ENCODE measurements around the gene RADX. TPM values are rescaled to one million over a fixed set of nuclear protein-coding genes. Genes with fewer than 3 reads are reported as not detected.

RADX gene
- polyA plus RNA-seq, 3 donors, result 0.05 TPM; not detected in 2

- Histone ChIP-seq H3K36me3 (replicated peaks in 1 of 2; ENCODE audit: control insufficient read depth in 1 of 2, insufficient read depth in 2 of 2, low read length in 2 of 2) (no peaks in the 10 kb centered on the region), H3K27me3 (ENCODE audit: control insufficient read depth in 2 of 2, insufficient read depth in 2 of 2, low read length in 2 of 2) (no peaks in the 10 kb centered on the region), H3K4me3 (replicated peaks in 1 of 3; ENCODE audit: low read depth in 2 of 3, low read length in 3 of 3) (no peak overlapping the region), H3K79me2 (ENCODE audit: insufficient read depth, low read length) (no peaks in the 10 kb centered on the region), H3K4me2 (replicated peaks; ENCODE audit: extremely low read depth, low read length, poor library complexity, severe bottlenecking) (no peak overlapping the region), H3K9me3 (replicated peaks in 1 of 2; ENCODE audit: control insufficient read depth in 1 of 2, insufficient read depth in 1 of 2, low read length in 2 of 2) (no peaks in the 10 kb centered on the region), H3K4me1 (ENCODE audit: control insufficient read depth in 1 of 2, insufficient read depth in 2 of 2, low read length in 2 of 2) (no peaks in the 10 kb centered on the region), H2AFZ (ENCODE audit: insufficient read depth, low read depth, low read length, poor library complexity, severe bottlenecking) (no peak overlapping the region), H3K27ac (ENCODE audit: low read depth in 1 of 2, low read length in 2 of 2) (no peak overlapping the region), H4K20me1 (ENCODE audit: insufficient read depth, low read length) (no peaks in the 10 kb centered on the region), H3K9ac (ENCODE audit: insufficient read depth, low read length, poor library complexity, severe bottlenecking) (no peak overlapping the region)
- intact Hi-C loops (cut with micrococcal nuclease), result no loop called here
- peaks cover 0 to 6% (median 2%) of the 10 kb centered on the region in 7 donors for H3K9me3 Mint-ChIP-seq
- H3K27me3 Mint-ChIP-seq (ENCODE audit: low read depth in 3 of 3), result peaks cover 0 to 9% (median 1%) of the 10 kb centered on the region in 3 donors
- H3K4me3 Mint-ChIP-seq, result no peak overlapping the region
- DNase-seq, result no peak
- TF ChIP-seq, protein P1, sequence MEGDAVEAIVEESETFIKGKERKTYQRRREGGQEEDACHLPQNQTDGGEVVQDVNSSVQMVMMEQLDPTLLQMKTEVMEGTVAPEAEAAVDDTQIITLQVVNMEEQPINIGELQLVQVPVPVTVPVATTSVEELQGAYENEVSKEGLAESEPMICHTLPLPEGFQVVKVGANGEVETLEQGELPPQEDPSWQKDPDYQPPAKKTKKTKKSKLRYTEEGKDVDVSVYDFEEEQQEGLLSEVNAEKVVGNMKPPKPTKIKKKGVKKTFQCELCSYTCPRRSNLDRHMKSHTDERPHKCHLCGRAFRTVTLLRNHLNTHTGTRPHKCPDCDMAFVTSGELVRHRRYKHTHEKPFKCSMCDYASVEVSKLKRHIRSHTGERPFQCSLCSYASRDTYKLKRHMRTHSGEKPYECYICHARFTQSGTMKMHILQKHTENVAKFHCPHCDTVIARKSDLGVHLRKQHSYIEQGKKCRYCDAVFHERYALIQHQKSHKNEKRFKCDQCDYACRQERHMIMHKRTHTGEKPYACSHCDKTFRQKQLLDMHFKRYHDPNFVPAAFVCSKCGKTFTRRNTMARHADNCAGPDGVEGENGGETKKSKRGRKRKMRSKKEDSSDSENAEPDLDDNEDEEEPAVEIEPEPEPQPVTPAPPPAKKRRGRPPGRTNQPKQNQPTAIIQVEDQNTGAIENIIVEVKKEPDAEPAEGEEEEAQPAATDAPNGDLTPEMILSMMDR (IDR thresholded peaks at IDR 0.05), result no peak
- H3K36me3 Mint-ChIP-seq, result no peaks in the 10 kb centered on the region
- H3K27ac Mint-ChIP-seq, result no peak overlapping the region
- no CpG with 5 or more reads among the region's 2 CpGs for WGBS (ENCODE audit: insufficient coverage)
- no peaks in the 10 kb centered on the region for H3K4me1 Mint-ChIP-seq
Observed at GRCh38 chrX:106680716-106681115, 68.9 kb downstream of the RADX start.

GRCh38 chrX:106684207-106684606, 72.4 kb downstream of the RADX start:
- no peaks in the 10 kb centered on the region for H3K4me1 Mint-ChIP-seq
- Histone ChIP-seq H3K9me3 (replicated peaks in 1 of 2; ENCODE audit: control insufficient read depth in 1 of 2, insufficient read depth in 1 of 2, low read length in 2 of 2) (no peaks in the 10 kb centered on the region), H3K4me3 (replicated peaks in 1 of 3; ENCODE audit: low read depth in 2 of 3, low read length in 3 of 3) (no peak overlapping the region), H3K4me1 (ENCODE audit: control insufficient read depth in 1 of 2, insufficient read depth in 2 of 2, low read length in 2 of 2) (no peaks in the 10 kb centered on the region), H3K79me2 (ENCODE audit: insufficient read depth, low read length) (no peaks in the 10 kb centered on the region), H3K27me3 (ENCODE audit: control insufficient read depth in 2 of 2, insufficient read depth in 2 of 2, low read length in 2 of 2) (no peaks in the 10 kb centered on the region), H3K36me3 (replicated peaks in 1 of 2; ENCODE audit: control insufficient read depth in 1 of 2, insufficient read depth in 2 of 2, low read length in 2 of 2) (no peaks in the 10 kb centered on the region), H3K4me2 (replicated peaks; ENCODE audit: extremely low read depth, low read length, poor library complexity, severe bottlenecking) (no peak overlapping the region), H3K27ac (ENCODE audit: low read depth in 1 of 2, low read length in 2 of 2) (no peak overlapping the region), H2AFZ (ENCODE audit: insufficient read depth, low read depth, low read length, poor library complexity, severe bottlenecking) (no peak overlapping the region), H3K9ac (ENCODE audit: insufficient read depth, low read length, poor library complexity, severe bottlenecking) (no peak overlapping the region), H4K20me1 (ENCODE audit: insufficient read depth, low read length) (no peaks in the 10 kb centered on the region)
- H3K27me3 Mint-ChIP-seq (ENCODE audit: low read depth in 3 of 3), result peaks cover 0 to 1% (median 1%) of the 10 kb centered on the region in 3 donors
- no peak overlapping the region for H3K4me3 Mint-ChIP-seq
- no peak overlapping the region for H3K27ac Mint-ChIP-seq
- no peak for DNase-seq
- no peaks in the 10 kb centered on the region for H3K36me3 Mint-ChIP-seq
- no CpG with 5 or more reads among the region's 4 CpGs for WGBS (ENCODE audit: insufficient coverage)
- H3K9me3 Mint-ChIP-seq, result peaks cover 0 to 6% (median 2%) of the 10 kb centered on the region in 7 donors
- TF ChIP-seq, protein P1 (IDR thresholded peaks at IDR 0.05), result no peak
- intact Hi-C loops (cut with micrococcal nuclease), result no loop called here

Data from CD14-positive monocyte (primary cell).